Activated naive CD4-positive, alpha-beta T cell treated with anti-CD3 and anti-CD28 coated beads, Interleukin-2, amount 50 U/mL, for 24 hours (primary cell): ENCODE results near the gene CLSTN2.

Experiments
- H3K27ac Mint-ChIP-seq: one replicate; pipeline ENCODE4 v1.8.0; 2021; ENCODE audit warnings: mild to moderate bottlenecking, mixed read lengths
- H3K27me3 Mint-ChIP-seq: one replicate; pipeline ENCODE4 v1.8.0; 2021; ENCODE audit warnings: mixed read lengths
- H3K36me3 Mint-ChIP-seq: one replicate; pipeline ENCODE4 v1.8.0; 2021; ENCODE audit warnings: mixed read lengths
- H3K4me1 Mint-ChIP-seq: one replicate; pipeline ENCODE4 v1.8.0; 2021; ENCODE audit warnings: mixed read lengths
- H3K4me3 Mint-ChIP-seq: one replicate; pipeline ENCODE4 v1.8.0; 2021; ENCODE audit warnings: mild to moderate bottlenecking, mixed read lengths
- H3K9me3 Mint-ChIP-seq: one replicate; pipeline ENCODE4 v1.8.0; 2021; ENCODE audit warnings: mixed read lengths

The CLSTN2 gene

GRCh38 chr3:140011611-140012277 is 76.8 kb downstream of the CLSTN2 start:
- Mint-ChIP-seq H3K4me3 (no peak overlapping the region), H3K9me3 (no peaks in the 10 kb centered on the region), H3K36me3 (no peaks in the 10 kb centered on the region), H3K4me1 (no peaks in the 10 kb centered on the region), H3K27me3 (peaks cover 3% of the 10 kb centered on the region), H3K27ac (no peak overlapping the region)

DNA sequence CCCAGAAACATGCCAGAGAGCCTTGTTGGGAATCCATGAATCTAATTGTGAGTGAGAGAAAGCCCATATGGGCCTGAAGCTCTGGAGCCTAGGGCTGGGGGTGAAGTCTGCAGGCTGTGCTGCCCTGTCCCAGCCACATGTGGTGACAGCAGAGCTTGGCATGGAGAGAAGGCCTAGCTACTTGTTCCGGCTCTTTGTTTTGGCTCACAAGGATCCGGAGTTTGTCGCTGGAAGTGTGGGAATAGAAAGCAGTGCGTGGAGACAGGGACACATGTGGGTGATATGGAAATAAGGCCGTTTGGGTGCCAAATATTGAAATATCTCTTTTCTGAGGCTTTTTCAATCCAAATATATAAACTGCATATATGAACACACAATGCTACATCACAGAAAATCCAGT is 78.2 kb downstream of the CLSTN2 start:
- Mint-ChIP-seq H3K27ac (no peak overlapping the region), H3K9me3 (no peaks in the 10 kb centered on the region), H3K36me3 (no peaks in the 10 kb centered on the region), H3K4me3 (no peak overlapping the region), H3K27me3 (peaks cover 3% of the 10 kb centered on the region), H3K4me1 (no peaks in the 10 kb centered on the region)

DNA sequence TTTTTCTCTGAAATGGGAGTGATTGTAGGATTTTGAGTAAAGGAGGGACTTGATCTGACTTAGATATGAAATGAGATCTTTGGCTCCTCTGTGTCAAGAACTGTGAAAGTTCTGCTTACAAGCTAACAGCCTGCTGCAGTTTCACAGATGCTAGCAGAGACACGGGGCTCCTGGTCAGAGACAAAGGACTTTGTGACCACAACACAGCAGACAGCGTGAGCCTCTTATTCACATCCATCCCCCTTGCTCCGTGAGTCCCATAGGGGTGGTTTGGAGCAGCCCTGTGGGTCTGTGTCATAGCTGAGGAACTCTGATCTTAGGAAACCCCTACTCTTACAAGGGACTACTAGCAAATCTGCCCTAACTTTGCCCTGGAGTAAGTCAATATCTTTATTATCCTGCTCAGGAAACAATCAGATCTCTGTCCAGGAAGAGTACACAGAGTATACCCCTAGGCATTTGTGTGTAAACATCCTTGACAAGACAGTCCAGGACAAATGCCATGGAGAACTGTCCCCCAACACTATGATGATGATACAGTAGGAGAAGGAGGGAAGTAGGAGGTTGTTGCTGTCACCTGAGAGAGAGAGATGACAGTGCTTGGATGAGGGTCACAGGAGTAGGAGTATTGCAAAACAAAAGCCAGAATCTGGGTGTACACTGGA is 80.0 kb downstream of the CLSTN2 start:
- Mint-ChIP-seq H3K27ac (no peak overlapping the region), H3K36me3 (no peaks in the 10 kb centered on the region), H3K27me3 (peaks cover 2% of the 10 kb centered on the region), H3K9me3 (no peaks in the 10 kb centered on the region), H3K4me1 (no peaks in the 10 kb centered on the region), H3K4me3 (no peak overlapping the region)

DNA sequence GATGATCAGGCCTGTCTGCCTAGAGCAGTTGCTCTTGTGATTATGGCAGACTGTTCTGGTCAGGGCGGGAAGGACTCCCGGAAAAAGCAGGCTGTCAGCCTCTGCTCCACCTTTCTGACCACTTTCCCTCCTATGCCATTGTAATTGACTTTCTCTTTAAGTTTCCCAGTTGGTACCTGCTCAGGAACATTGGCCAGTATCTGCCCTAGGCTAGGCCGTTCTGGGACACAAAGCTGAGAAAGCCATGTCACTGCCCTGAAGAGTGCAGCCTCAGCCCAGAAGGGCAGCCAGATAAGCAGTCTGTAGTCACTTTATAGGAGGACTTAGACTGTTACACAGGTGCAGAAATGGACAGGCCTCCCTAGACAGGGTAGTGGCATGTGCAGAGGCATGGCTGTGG is 80.8 kb downstream of the CLSTN2 start:
- H3K4me1 Mint-ChIP-seq: no peaks in the 10 kb centered on the region
- H3K9me3 Mint-ChIP-seq: no peaks in the 10 kb centered on the region
- no peak overlapping the region for H3K4me3 Mint-ChIP-seq
- H3K27me3 Mint-ChIP-seq: no peaks in the 10 kb centered on the region
- H3K27ac Mint-ChIP-seq: no peak overlapping the region
- no peaks in the 10 kb centered on the region for H3K36me3 Mint-ChIP-seq

DNA sequence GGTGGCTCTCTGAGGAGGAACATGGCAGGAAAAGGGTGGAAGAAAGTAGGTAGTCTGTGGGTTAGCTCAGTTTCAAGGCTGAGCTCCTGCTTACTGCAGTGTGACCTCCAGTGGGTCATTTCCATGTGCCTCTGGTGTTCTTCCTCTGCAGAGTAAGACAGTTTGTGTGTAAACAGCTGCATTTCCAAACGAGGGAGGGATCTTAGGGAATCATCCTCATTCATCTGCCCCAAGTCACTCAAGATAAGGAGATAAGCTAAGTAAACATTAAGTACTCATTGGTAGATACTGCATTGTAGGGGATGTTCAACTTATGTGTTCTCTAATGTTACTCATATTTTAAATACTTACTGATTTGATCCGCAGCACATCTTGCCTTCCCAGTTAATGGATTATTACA is 83.6 kb downstream of the CLSTN2 start:
- no peaks in the 10 kb centered on the region for H3K36me3 Mint-ChIP-seq
- no peak overlapping the region for H3K27ac Mint-ChIP-seq
- no peaks in the 10 kb centered on the region for H3K27me3 Mint-ChIP-seq
- H3K4me1 Mint-ChIP-seq: no peaks in the 10 kb centered on the region
- H3K9me3 Mint-ChIP-seq: no peaks in the 10 kb centered on the region
- H3K4me3 Mint-ChIP-seq: no peak overlapping the region

GRCh38 chr3:140019946-140020345 is 85.0 kb downstream of the CLSTN2 start:
- Mint-ChIP-seq H3K9me3 (no peaks in the 10 kb centered on the region), H3K4me1 (no peaks in the 10 kb centered on the region), H3K36me3 (no peaks in the 10 kb centered on the region), H3K27me3 (no peaks in the 10 kb centered on the region), H3K27ac (no peak overlapping the region), H3K4me3 (no peak overlapping the region)

GRCh38 chr3:140020541-140020940 is 85.6 kb downstream of the CLSTN2 start:
- H3K36me3 Mint-ChIP-seq: no peaks in the 10 kb centered on the region
- H3K27ac Mint-ChIP-seq: no peak overlapping the region
- no peaks in the 10 kb centered on the region for H3K9me3 Mint-ChIP-seq
- H3K4me3 Mint-ChIP-seq: no peak overlapping the region
- no peaks in the 10 kb centered on the region for H3K27me3 Mint-ChIP-seq
- H3K4me1 Mint-ChIP-seq: no peaks in the 10 kb centered on the region

GRCh38 chr3:140021269-140021668 is 86.3 kb downstream of the CLSTN2 start:
- Mint-ChIP-seq H3K27ac (no peak overlapping the region), H3K4me1 (no peaks in the 10 kb centered on the region), H3K4me3 (no peak overlapping the region), H3K27me3 (no peaks in the 10 kb centered on the region), H3K36me3 (no peaks in the 10 kb centered on the region), H3K9me3 (no peaks in the 10 kb centered on the region)

- Mint-ChIP-seq H3K4me3 (no peak overlapping the region), H3K9me3 (no peaks in the 10 kb centered on the region), H3K36me3 (no peaks in the 10 kb centered on the region), H3K27ac (no peak overlapping the region), H3K4me1 (no peaks in the 10 kb centered on the region), H3K27me3 (no peaks in the 10 kb centered on the region)
These were observed 87.2 kb downstream of the CLSTN2 start for GRCh38 chr3:140022066-140022770.

DNA sequence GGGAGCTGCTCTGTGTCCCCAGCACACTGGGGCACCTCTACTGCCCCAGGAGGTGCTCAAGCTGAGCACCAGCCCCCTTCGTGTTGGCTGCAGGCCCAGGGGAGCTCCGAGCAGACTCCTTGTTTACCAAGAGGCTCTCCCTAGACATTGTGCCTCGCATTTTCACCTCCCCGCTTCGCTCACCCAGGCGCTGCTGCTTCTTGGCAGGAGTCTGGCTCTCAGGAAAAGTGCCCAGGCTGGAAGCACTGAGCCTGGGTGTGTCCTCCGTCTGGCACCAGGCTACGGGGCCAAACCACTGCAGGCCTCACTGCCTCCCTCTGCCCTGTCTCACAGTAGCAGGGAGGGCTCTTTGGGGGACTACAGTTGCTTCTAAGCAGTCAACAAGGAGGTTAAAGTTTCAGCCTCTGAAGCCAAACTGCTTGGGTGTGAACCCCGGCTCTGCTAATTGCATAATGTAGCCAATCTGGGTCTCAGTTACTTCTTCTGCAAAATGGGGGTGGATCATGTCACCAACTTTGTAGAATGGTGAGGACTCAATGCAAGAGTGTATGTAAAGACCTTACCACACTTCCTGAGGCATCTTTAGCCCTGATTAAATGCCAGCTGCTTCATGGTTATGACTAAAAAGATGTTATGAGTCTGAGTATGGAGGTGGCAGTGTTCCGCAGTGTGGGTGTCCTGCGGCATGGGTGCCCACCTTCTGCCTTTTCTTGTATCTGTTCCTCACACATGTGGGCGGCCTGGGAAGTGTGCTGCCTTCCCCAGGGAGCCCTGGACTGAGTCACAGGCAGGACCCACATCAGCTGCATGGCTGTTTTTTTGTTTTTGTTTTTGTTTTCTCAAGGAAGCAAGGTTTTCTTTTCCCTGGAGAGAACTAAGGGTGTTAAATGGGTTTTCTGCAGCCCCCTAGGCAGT is 88.9 kb downstream of the CLSTN2 start:
- Mint-ChIP-seq H3K4me1 (no peaks in the 10 kb centered on the region), H3K27me3 (no peaks in the 10 kb centered on the region), H3K36me3 (no peaks in the 10 kb centered on the region), H3K9me3 (no peaks in the 10 kb centered on the region), H3K4me3 (no peak overlapping the region), H3K27ac (no peak overlapping the region)

DNA sequence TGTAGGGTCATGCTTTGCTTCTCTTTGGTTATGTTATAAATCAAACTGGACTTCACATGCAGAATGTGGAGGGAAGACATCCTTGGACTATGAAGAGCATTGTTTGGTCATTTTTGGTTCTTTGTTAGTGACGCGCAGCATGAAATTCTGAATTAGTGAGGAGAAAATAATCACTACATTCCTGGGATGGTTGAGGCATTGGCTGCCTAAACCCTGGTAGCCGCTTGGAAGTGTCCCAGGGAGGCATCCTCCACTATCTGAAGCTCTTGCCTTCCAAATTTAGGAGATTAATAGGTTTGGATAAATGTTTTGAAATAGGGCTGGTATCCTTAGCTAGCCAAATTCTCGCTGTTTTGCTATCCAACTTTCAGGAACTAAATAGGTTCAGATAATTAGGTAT is 96.2 kb downstream of the CLSTN2 start:
- Mint-ChIP-seq H3K36me3 (no peaks in the 10 kb centered on the region), H3K9me3 (no peaks in the 10 kb centered on the region), H3K4me1 (no peaks in the 10 kb centered on the region), H3K27ac (no peak overlapping the region), H3K27me3 (peaks cover 2% of the 10 kb centered on the region), H3K4me3 (no peak overlapping the region)

DNA sequence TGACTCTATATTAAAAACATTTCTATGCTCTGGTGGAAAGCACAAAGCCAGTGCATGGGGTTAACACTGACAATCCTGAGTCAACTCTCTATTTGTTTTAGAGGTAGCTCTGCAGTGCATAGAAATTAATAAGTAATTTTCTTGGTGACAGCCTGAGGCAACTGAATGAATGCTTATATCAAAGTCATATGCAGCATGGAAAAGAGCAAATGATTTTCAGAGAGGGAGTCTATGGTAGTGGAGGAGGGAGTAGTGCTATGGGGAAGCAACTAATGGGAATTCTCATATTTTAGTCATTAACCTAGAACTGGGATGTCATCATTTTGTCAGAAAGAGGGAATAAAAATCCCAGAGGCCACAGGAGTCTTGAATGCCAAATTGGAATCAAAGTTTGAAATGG is 99.1 kb downstream of the CLSTN2 start:
- Mint-ChIP-seq H3K27me3 (peaks cover 5% of the 10 kb centered on the region), H3K9me3 (no peaks in the 10 kb centered on the region), H3K27ac (no peak overlapping the region), H3K36me3 (no peaks in the 10 kb centered on the region), H3K4me3 (no peak overlapping the region), H3K4me1 (no peaks in the 10 kb centered on the region)

DNA sequence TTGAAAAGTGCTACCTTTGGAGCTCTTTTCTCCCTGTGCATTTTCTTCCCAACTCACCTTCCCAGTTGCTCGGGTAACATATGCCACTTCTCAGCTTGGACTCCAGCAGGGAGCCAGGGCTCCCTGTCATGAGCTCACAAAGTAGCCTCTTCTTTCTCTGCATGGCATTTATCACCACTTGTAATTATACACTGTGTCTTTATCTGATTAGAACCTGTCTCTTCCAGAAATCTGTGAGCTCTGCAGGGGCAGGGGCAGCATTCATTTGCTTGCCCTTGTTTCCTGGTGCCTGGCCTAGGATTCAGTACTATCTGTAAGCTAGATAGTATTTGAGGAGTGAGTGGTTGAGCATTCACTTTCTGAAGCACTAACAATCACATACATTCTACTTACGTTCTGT is 100.9 kb downstream of the CLSTN2 start:
- no peaks in the 10 kb centered on the region for H3K36me3 Mint-ChIP-seq
- H3K4me1 Mint-ChIP-seq: no peaks in the 10 kb centered on the region
- H3K27ac Mint-ChIP-seq: no peak overlapping the region
- no peak overlapping the region for H3K4me3 Mint-ChIP-seq
- peaks cover 5% of the 10 kb centered on the region for H3K27me3 Mint-ChIP-seq
- H3K9me3 Mint-ChIP-seq: no peaks in the 10 kb centered on the region

DNA sequence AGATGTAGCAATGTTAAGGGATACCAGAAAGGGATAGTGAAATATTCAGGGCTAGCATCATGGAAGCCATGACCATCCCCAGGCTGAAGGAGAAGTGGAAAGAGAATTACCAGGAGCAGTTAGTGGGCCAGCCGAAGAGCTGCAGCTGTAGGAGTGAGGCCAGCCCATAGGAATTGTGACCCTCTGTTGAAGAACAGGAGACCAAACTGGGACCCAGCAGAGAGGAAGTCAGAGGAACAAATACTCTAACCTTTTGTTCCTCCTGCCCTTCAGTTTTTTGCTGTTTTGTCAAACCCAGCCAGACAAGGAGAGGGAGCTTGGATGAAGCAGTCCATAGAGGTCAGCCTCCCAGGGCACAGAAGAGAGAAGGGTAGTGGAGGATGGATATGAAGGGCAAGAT is 115.4 kb downstream of the CLSTN2 start:
- no peak overlapping the region for H3K4me3 Mint-ChIP-seq
- H3K27ac Mint-ChIP-seq: no peak overlapping the region
- H3K36me3 Mint-ChIP-seq: no peaks in the 10 kb centered on the region
- H3K4me1 Mint-ChIP-seq: no peaks in the 10 kb centered on the region
- peaks cover 4% of the 10 kb centered on the region for H3K9me3 Mint-ChIP-seq
- H3K27me3 Mint-ChIP-seq: peaks cover 3% of the 10 kb centered on the region

- no peaks in the 10 kb centered on the region for H3K4me1 Mint-ChIP-seq
- H3K27me3 Mint-ChIP-seq: peaks cover 5% of the 10 kb centered on the region
These were observed 116.3 kb downstream of the CLSTN2 start for GRCh38 chr3:140051019-140051957.

More at GRCh38 chr3:140051019-140051957, 116.3 kb downstream of the CLSTN2 start:
- Mint-ChIP-seq H3K36me3 (peaks cover 2% of the 10 kb centered on the region), H3K9me3 (no peaks in the 10 kb centered on the region), H3K4me3 (no peak overlapping the region), H3K27ac (no peak overlapping the region)
